Vagina (tissue), 2 donors: ENCODE results near the gene ARHGAP24.

ENCODE experiments used
- POLR2A ChIP-seq, 2 donors: fragments of 450-650 bp; IDR thresholded peaks; one replicate each; pipeline ENCODE4 v1.6.1; 2017; ENCODE audit warnings: antibody characterized with exemption in 2 of 2, mild to moderate bottlenecking in 2 of 2, moderate library complexity in 2 of 2
- POLR2AphosphoS5 ChIP-seq, 2 donors: sonication (generic); formaldehyde crosslinking; IDR thresholded peaks; one replicate each; pipeline ENCODE4 v1.9.0; 2017; ENCODE audit warnings: antibody characterized with exemption in 2 of 2, mild to moderate bottlenecking in 2 of 2, low read depth in 1 of 2; ENCODE audit not compliant: insufficient read depth in 1 of 2
- TF ChIP-seq, protein P1 (sequence below), 3 experiments: fragments of 450-650 bp in 2 of 3; fragments of 200-600 bp in 1 of 3; sonication (generic) in 1 of 3; IDR thresholded peaks; one replicate each; pipeline ENCODE4 v1.5.1; 2017 to 2019; ENCODE audit warnings: antibody characterized with exemption in 3 of 3, mild to moderate bottlenecking in 2 of 3, moderate library complexity in 2 of 3

DNA sequence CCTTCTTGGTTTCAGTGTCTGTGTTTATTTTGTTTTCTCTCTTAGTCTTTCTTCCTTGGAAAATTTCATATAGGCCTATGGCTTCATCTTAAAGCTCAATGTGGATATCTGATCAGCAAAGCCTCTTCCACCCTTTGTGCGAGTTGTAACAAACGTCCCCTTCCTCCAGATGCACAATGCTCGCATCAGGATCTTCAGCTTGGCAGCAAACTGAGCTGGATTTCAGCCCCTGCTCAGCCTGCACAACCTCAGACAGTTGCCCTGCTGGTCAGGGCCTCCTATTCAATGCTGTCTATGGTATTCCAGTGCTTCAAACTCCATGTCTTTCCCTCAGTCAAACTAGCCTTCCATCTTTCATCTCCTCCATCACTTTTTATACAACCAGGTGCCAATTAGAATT lies 309.4 kb downstream of the ARHGAP24 start:
- TF ChIP-seq, protein P1, sequence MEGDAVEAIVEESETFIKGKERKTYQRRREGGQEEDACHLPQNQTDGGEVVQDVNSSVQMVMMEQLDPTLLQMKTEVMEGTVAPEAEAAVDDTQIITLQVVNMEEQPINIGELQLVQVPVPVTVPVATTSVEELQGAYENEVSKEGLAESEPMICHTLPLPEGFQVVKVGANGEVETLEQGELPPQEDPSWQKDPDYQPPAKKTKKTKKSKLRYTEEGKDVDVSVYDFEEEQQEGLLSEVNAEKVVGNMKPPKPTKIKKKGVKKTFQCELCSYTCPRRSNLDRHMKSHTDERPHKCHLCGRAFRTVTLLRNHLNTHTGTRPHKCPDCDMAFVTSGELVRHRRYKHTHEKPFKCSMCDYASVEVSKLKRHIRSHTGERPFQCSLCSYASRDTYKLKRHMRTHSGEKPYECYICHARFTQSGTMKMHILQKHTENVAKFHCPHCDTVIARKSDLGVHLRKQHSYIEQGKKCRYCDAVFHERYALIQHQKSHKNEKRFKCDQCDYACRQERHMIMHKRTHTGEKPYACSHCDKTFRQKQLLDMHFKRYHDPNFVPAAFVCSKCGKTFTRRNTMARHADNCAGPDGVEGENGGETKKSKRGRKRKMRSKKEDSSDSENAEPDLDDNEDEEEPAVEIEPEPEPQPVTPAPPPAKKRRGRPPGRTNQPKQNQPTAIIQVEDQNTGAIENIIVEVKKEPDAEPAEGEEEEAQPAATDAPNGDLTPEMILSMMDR (IDR thresholded peaks at IDR 0.05) = no peak
- TF ChIP-seq POLR2A (IDR thresholded peaks at IDR 0.05) = no peak
- TF ChIP-seq POLR2AphosphoS5 (IDR thresholded peaks at IDR 0.05; ENCODE audit: insufficient read depth in 1 of 2, low read depth in 1 of 2) = no peak
